ENCODE results near the gene FCHSD2. TPM values are rescaled to one million over a fixed set of nuclear protein-coding genes. Genes with fewer than 3 reads are reported as not detected.

FCHSD2 gene
- polyA plus RNA-seq, 2 of the 4 experiments (the other 2 are of a cell fraction) = 10.5 to 19.0 TPM

GRCh38 chr11:72988821-72989220 lies 153.3 kb downstream of the FCHSD2 start:
- H3K4me3 ChIP-seq = no peak overlapping the region
- no peaks in the 10 kb centered on the region for H3K9me3 ChIP-seq
- no peaks in the 10 kb centered on the region for H3K4me1 ChIP-seq
- POLR2A ChIA-PET = no interaction called here
- TF ChIP-seq EP300 (IDR thresholded peaks at IDR 0.05) (no peak), BHLHE40 (IDR thresholded peaks at IDR 0.05; ENCODE audit: low read depth, low read length) (no peak), RNF2 (IDR thresholded peaks at IDR 0.05; ENCODE audit: borderline replicate concordance, low read depth) (no peak), SMC3 (IDR thresholded peaks at IDR 0.05) (no peak)
- TF ChIP-seq, protein P1, sequence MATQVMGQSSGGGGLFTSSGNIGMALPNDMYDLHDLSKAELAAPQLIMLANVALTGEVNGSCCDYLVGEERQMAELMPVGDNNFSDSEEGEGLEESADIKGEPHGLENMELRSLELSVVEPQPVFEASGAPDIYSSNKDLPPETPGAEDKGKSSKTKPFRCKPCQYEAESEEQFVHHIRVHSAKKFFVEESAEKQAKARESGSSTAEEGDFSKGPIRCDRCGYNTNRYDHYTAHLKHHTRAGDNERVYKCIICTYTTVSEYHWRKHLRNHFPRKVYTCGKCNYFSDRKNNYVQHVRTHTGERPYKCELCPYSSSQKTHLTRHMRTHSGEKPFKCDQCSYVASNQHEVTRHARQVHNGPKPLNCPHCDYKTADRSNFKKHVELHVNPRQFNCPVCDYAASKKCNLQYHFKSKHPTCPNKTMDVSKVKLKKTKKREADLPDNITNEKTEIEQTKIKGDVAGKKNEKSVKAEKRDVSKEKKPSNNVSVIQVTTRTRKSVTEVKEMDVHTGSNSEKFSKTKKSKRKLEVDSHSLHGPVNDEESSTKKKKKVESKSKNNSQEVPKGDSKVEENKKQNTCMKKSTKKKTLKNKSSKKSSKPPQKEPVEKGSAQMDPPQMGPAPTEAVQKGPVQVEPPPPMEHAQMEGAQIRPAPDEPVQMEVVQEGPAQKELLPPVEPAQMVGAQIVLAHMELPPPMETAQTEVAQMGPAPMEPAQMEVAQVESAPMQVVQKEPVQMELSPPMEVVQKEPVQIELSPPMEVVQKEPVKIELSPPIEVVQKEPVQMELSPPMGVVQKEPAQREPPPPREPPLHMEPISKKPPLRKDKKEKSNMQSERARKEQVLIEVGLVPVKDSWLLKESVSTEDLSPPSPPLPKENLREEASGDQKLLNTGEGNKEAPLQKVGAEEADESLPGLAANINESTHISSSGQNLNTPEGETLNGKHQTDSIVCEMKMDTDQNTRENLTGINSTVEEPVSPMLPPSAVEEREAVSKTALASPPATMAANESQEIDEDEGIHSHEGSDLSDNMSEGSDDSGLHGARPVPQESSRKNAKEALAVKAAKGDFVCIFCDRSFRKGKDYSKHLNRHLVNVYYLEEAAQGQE (IDR thresholded peaks at IDR 0.05) = no peak
- FAIRE-seq (no peak), DNase-seq (ENCODE audit: low read depth in 1 of 2, low spot score in 1 of 2) (no peak), ATAC-seq (no peak)
- 83% methylated on average over 3 of the region's 3 CpGs for WGBS (ENCODE audit: missing lambda C conversion rate)
- H3K4me2 ChIP-seq = no peak overlapping the region
- H3K27ac ChIP-seq = no peak overlapping the region
- CTCF ChIA-PET = no interaction called here

GRCh38 chr11:72985645-72986044 lies 156.5 kb downstream of the FCHSD2 start:
- Histone ChIP-seq H3K9me3 (no peaks in the 10 kb centered on the region), H3K4me1 (no peaks in the 10 kb centered on the region), H3K4me2 (no peak overlapping the region), H3K4me3 (no peak overlapping the region), H3K27ac (0 out of 6 replicates have a peak overlapping the region, but pooled peaks of 1 of the 2 experiments have one; percentile 10)
- no peak for TF ChIP-seq HDAC2 (IDR thresholded peaks at IDR 0.05)
- TF ChIP-seq MYC (IDR thresholded peaks at IDR 0.05; ENCODE audit: borderline replicate concordance, low read length) = no peak
- no peak for TF ChIP-seq ZNF302 (CRISPR knock-in tag; IDR thresholded peaks at IDR 0.05)
- no peak for TF ChIP-seq NPAS2 (CRISPR knock-in tag; IDR thresholded peaks at IDR 0.05; ENCODE audit: borderline replicate concordance)
- no peak for TF ChIP-seq HOXA7 (CRISPR knock-in tag; IDR thresholded peaks at IDR 0.05)
- TF ChIP-seq, protein P2, sequence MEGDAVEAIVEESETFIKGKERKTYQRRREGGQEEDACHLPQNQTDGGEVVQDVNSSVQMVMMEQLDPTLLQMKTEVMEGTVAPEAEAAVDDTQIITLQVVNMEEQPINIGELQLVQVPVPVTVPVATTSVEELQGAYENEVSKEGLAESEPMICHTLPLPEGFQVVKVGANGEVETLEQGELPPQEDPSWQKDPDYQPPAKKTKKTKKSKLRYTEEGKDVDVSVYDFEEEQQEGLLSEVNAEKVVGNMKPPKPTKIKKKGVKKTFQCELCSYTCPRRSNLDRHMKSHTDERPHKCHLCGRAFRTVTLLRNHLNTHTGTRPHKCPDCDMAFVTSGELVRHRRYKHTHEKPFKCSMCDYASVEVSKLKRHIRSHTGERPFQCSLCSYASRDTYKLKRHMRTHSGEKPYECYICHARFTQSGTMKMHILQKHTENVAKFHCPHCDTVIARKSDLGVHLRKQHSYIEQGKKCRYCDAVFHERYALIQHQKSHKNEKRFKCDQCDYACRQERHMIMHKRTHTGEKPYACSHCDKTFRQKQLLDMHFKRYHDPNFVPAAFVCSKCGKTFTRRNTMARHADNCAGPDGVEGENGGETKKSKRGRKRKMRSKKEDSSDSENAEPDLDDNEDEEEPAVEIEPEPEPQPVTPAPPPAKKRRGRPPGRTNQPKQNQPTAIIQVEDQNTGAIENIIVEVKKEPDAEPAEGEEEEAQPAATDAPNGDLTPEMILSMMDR (IDR thresholded peaks at IDR 0.05) = no peak
- TF ChIP-seq FOXS1 (CRISPR knock-in tag; IDR thresholded peaks at IDR 0.05) = no peak
- no peak for TF ChIP-seq EHF (CRISPR knock-in tag; IDR thresholded peaks at IDR 0.05)
- TF ChIP-seq MAX (IDR thresholded peaks at IDR 0.05) = no peak
- no peak for TF ChIP-seq ZSCAN20 (CRISPR knock-in tag; IDR thresholded peaks at IDR 0.05)
- TF ChIP-seq, protein P3, sequence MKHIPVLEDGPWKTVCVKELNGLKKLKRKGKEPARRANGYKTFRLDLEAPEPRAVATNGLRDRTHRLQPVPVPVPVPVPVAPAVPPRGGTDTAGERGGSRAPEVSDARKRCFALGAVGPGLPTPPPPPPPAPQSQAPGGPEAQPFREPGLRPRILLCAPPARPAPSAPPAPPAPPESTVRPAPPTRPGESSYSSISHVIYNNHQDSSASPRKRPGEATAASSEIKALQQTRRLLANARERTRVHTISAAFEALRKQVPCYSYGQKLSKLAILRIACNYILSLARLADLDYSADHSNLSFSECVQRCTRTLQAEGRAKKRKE (CRISPR knock-in tag; IDR thresholded peaks at IDR 0.05; ENCODE audit: low read depth) = no peak
- no peak for TF ChIP-seq TFCP2L1 (CRISPR knock-in tag; IDR thresholded peaks at IDR 0.05)
- TF ChIP-seq, protein P4, sequence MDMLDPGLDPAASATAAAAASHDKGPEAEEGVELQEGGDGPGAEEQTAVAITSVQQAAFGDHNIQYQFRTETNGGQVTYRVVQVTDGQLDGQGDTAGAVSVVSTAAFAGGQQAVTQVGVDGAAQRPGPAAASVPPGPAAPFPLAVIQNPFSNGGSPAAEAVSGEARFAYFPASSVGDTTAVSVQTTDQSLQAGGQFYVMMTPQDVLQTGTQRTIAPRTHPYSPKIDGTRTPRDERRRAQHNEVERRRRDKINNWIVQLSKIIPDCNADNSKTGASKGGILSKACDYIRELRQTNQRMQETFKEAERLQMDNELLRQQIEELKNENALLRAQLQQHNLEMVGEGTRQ (IDR thresholded peaks at IDR 0.05) = no peak
- TF ChIP-seq HOXB13 (CRISPR knock-in tag; IDR thresholded peaks at IDR 0.05; ENCODE audit: low read depth) = no peak
- TF ChIP-seq SMC3 (IDR thresholded peaks at IDR 0.05) = no peak
- TF ChIP-seq ZFP36 (IDR thresholded peaks at IDR 0.05; ENCODE audit: borderline replicate concordance, partially characterized antibody) = no peak
- no peak for TF ChIP-seq JUNB (IDR thresholded peaks at IDR 0.05)
- TF ChIP-seq POLR2AphosphoS2 (conservative IDR thresholded peaks at IDR 0.05; ENCODE audit: low read length) = no peak
- no peak for TF ChIP-seq RNF2 (IDR thresholded peaks at IDR 0.05; ENCODE audit: borderline replicate concordance, low read depth)
- TF ChIP-seq, protein P5, sequence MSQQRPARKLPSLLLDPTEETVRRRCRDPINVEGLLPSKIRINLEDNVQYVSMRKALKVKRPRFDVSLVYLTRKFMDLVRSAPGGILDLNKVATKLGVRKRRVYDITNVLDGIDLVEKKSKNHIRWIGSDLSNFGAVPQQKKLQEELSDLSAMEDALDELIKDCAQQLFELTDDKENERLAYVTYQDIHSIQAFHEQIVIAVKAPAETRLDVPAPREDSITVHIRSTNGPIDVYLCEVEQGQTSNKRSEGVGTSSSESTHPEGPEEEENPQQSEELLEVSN (IDR thresholded peaks at IDR 0.05; ENCODE audit: borderline replicate concordance, low read depth) = no peak
- no peak for DNase-seq (ENCODE audit: low read depth in 1 of 2, low spot score in 1 of 2)
- no peak for ATAC-seq
- no peak for FAIRE-seq
- POLR2A ChIA-PET = no interaction called here
- CTCF ChIA-PET = no interaction called here
